Measurements from ENCODE around the gene MUSTN1.

MUSTN1 gene

GRCh38 chr3:52849656-52850055, 14.8 kb upstream of the MUSTN1 start:
- DNase-seq, result no peak

GRCh38 chr3:52848617-52849016, 13.8 kb upstream of the MUSTN1 start:
- DNase-seq, result no peak

GRCh38 chr3:52847726-52848125, 12.9 kb upstream of the MUSTN1 start:
- no peak for DNase-seq

- no peak for DNase-seq
Observed at GRCh38 chr3:52847241-52847640, 12.4 kb upstream of the MUSTN1 start.

- no peak for DNase-seq
Observed at GRCh38 chr3:52846432-52846965, 11.7 kb upstream of the MUSTN1 start.

- no peak for DNase-seq
Observed at GRCh38 chr3:52845691-52846431, 11.0 kb upstream of the MUSTN1 start.

GRCh38 chr3:52845157-52845556, 10.3 kb upstream of the MUSTN1 start:
- DNase-seq, result no peak

- DNase-seq, result no peak
Observed at GRCh38 chr3:52844290-52844975, 9.6 kb upstream of the MUSTN1 start.

- DNase-seq, result no peak
Observed at GRCh38 chr3:52843881-52844280, 9.1 kb upstream of the MUSTN1 start.

- no peak for DNase-seq
Observed at GRCh38 chr3:52843108-52843865, 8.5 kb upstream of the MUSTN1 start.

- DNase-seq, result no peak
Observed at GRCh38 chr3:52842424-52842823, 7.6 kb upstream of the MUSTN1 start.

GRCh38 chr3:52841981-52842340, 7.1 kb upstream of the MUSTN1 start:
- no peak for DNase-seq

- no peak for DNase-seq
Observed at GRCh38 chr3:52841211-52841980, 6.6 kb upstream of the MUSTN1 start.

GRCh38 chr3:52839892-52840545, 5.2 kb upstream of the MUSTN1 start:
- DNase-seq, result no peak

GRCh38 chr3:52839268-52839575, 4.4 kb upstream of the MUSTN1 start:
- DNase-seq, result no peak

GRCh38 chr3:52838561-52839267, 3.9 kb upstream of the MUSTN1 start:
- DNase-seq, result no peak

GRCh38 chr3:52836986-52837385, 2.2 kb upstream of the MUSTN1 start:
- no peak for DNase-seq

- DNase-seq, result no peak
Observed at GRCh38 chr3:52836471-52836845, 1.6 kb upstream of the MUSTN1 start.

GRCh38 chr3:52835766-52836470, 1.1 kb upstream of the MUSTN1 start:
- no peak for DNase-seq

- no peak for DNase-seq
Observed at GRCh38 chr3:52833202-52833601, 1.6 kb downstream of the MUSTN1 start.

Data from NCI-H748 treated with DMSO at 0.1 percent for 48 hours (cell line).